Astrocyte (in vitro differentiated cells and primary cell): Measurements from ENCODE around the gene TMEM63B. TPM values are rescaled to one million over a fixed set of nuclear protein-coding genes. Genes with fewer than 3 reads are reported as not detected.

Experiments used
- DNase-seq: peaks from one replicate; pipeline ENCODE4 v3.0.0-alpha.2; 2010; ENCODE audit warnings: low read depth
- FAIRE-seq: peaks from 2 replicates; lab custom pipeline; 2011; peaks lifted over from hg19 to GRCh38; lab: Jason Lieb, UNC
- H2AFZ ChIP-seq: 2 replicates; pipeline ENCODE4 v1.6.0; 2012; ENCODE audit warnings: low read depth, low read length, inconsistent platforms
- H3K27ac ChIP-seq: 2 replicates; pipeline ENCODE4 v1.5.1; 2011; ENCODE audit warnings: low read depth, low read length, inconsistent platforms
- H3K27me3 ChIP-seq: 2 replicates; pipeline ENCODE4 v1.6.0; 2011; ENCODE audit warnings: low read length, inconsistent platforms; ENCODE audit not compliant: insufficient read depth
- H3K36me3 ChIP-seq: 2 replicates; pipeline ENCODE4 v1.5.1; 2011; ENCODE audit warnings: low read length, inconsistent platforms; ENCODE audit not compliant: insufficient read depth
- H3K4me1 ChIP-seq: 2 replicates; pipeline ENCODE4 v1.5.1; 2011; ENCODE audit warnings: low read length, inconsistent platforms; ENCODE audit not compliant: insufficient read depth
- H3K4me2 ChIP-seq: 2 replicates; pipeline ENCODE4 v1.6.0; 2012; ENCODE audit warnings: low read length, inconsistent platforms
- H3K4me3 ChIP-seq: 2 replicates; pipeline ENCODE4 v1.5.1; 2011; ENCODE audit warnings: low read depth, mild to moderate bottlenecking, low read length, inconsistent platforms; ENCODE audit not compliant: insufficient read depth
- H3K79me2 ChIP-seq: 2 replicates; pipeline ENCODE4 v1.6.0; 2012; ENCODE audit warnings: mild to moderate bottlenecking, low read length, inconsistent platforms; ENCODE audit not compliant: insufficient read depth
- H3K9ac ChIP-seq: 2 replicates; pipeline ENCODE4 v1.6.0; 2012; ENCODE audit warnings: mild to moderate bottlenecking, low read length, inconsistent platforms
- H3K9me3 ChIP-seq: 2 replicates; pipeline ENCODE4 v1.5.1; 2012; ENCODE audit warnings: low read depth, mild to moderate bottlenecking, low read length, inconsistent platforms; ENCODE audit not compliant: insufficient read depth
- H4K20me1 ChIP-seq: 2 replicates; pipeline ENCODE4 v1.6.0; 2012; ENCODE audit warnings: low read length, inconsistent platforms; ENCODE audit not compliant: insufficient read depth
- H3K27ac Mint-ChIP-seq: one replicate; pipeline ENCODE4 v1.8.0; 2021; ENCODE audit warnings: mild to moderate bottlenecking, mixed read lengths; ENCODE audit not compliant: unreplicated experiment
- H3K27me3 Mint-ChIP-seq: one replicate; pipeline ENCODE4 v1.8.0; 2021; ENCODE audit warnings: low read depth, mixed read lengths; ENCODE audit not compliant: unreplicated experiment
- H3K36me3 Mint-ChIP-seq: one replicate; pipeline ENCODE4 v1.8.0; 2021; ENCODE audit warnings: low read depth, mixed read lengths; ENCODE audit not compliant: unreplicated experiment
- H3K4me1 Mint-ChIP-seq: one replicate; pipeline ENCODE4 v1.8.0; 2021; ENCODE audit warnings: low read depth, mixed read lengths; ENCODE audit not compliant: unreplicated experiment
- H3K4me3 Mint-ChIP-seq: one replicate; pipeline ENCODE4 v1.8.0; 2021; ENCODE audit warnings: mild to moderate bottlenecking, moderate library complexity, mixed read lengths; ENCODE audit not compliant: unreplicated experiment
- H3K9me3 Mint-ChIP-seq: one replicate; pipeline ENCODE4 v1.8.0; 2021; ENCODE audit warnings: mild to moderate bottlenecking, mixed read lengths; ENCODE audit not compliant: unreplicated experiment
- EZH2 ChIP-seq: IDR thresholded peaks from 2 replicates; pipeline ENCODE4 v1.6.1; 2012; ENCODE audit warnings: mild to moderate bottlenecking, low read length, inconsistent platforms; ENCODE audit not compliant: insufficient read depth
- total RNA-seq: library from RNA; stranded (reverse); gene quantifications from 2 replicates; pipeline ENCODE4 v1.2.1, GENCODE V29; 2021
- TF ChIP-seq, protein P1 (sequence below): IDR thresholded peaks from 2 replicates; pipeline ENCODE4 v1.5.1; 2011; ENCODE audit warnings: low read depth, mild to moderate bottlenecking, inconsistent platforms, low read length, moderate library complexity; ENCODE audit not compliant: insufficient read depth

Gene TMEM63B
- total RNA-seq, 1 donor from 2014 or later: 86.6 TPM

DNA sequence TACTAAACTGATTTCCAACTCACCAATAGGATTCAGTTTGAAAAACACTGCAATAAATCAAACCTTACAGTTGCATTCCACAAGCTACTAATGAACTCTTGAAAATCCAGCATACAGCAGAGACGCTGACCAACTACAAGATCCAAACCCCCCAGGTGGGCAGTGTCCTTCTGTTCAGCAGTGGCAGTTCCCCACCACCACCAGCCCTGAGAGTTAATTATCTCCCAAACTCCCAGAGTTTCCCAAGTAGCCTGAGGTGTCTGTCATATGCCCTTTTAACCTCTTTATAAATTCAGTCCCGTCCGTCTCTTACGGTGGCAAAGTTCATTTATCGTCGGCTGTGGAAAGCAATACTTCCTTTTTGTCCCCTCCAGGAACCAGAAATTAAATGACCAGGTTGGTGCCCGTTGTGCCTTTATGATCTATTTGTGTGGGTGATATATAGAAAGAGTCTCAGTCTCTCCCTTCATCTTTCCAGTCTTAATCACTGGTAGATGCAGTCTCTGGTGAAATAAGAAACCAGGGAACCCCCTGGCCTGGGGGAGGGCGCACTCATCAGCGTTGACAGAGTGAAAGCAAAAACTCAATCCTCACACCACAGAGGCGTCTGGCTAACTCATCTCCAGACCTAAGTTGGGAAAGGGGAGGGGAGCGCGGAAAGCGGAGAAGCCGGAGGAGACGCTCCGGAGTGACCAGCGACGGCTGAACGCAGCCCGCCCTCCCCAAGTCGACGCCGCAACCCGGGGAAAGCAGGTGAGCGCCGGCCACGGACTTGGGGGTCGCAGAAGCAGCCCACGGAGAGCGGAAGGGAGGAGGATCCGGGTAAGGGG, 819 bp upstream of the TMEM63B start:
- no peak overlapping the region for H2AFZ ChIP-seq
- H3K4me2 ChIP-seq: peak overlapping the region; percentile 93
- H3K36me3 ChIP-seq: no peaks in the 10 kb centered on the region
- peak overlapping the region; percentile 88 for H3K27ac Mint-ChIP-seq
- FAIRE-seq (no peak), DNase-seq (peak; percentile 74)
- no peaks in the 10 kb centered on the region for H3K9me3 Mint-ChIP-seq
- no peaks in the 10 kb centered on the region for H3K27me3 Mint-ChIP-seq
- peaks cover 32% of the 10 kb centered on the region for H3K4me1 Mint-ChIP-seq
- peak overlapping the region; percentile 86 for H3K9ac ChIP-seq
- H4K20me1 ChIP-seq: peaks cover 73% of the 10 kb centered on the region
- peak overlapping the region; percentile 79 for H3K27ac ChIP-seq
- H3K36me3 Mint-ChIP-seq: peaks cover 3% of the 10 kb centered on the region
- TF ChIP-seq EZH2: no peak
- TF ChIP-seq, protein P1, sequence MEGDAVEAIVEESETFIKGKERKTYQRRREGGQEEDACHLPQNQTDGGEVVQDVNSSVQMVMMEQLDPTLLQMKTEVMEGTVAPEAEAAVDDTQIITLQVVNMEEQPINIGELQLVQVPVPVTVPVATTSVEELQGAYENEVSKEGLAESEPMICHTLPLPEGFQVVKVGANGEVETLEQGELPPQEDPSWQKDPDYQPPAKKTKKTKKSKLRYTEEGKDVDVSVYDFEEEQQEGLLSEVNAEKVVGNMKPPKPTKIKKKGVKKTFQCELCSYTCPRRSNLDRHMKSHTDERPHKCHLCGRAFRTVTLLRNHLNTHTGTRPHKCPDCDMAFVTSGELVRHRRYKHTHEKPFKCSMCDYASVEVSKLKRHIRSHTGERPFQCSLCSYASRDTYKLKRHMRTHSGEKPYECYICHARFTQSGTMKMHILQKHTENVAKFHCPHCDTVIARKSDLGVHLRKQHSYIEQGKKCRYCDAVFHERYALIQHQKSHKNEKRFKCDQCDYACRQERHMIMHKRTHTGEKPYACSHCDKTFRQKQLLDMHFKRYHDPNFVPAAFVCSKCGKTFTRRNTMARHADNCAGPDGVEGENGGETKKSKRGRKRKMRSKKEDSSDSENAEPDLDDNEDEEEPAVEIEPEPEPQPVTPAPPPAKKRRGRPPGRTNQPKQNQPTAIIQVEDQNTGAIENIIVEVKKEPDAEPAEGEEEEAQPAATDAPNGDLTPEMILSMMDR: no peak
- peak overlapping the region; percentile 80 for H3K4me3 ChIP-seq
- H3K79me2 ChIP-seq: peaks cover 81% of the 10 kb centered on the region
- H3K9me3 ChIP-seq: no peaks in the 10 kb centered on the region
- H3K4me1 ChIP-seq: peaks cover 37% of the 10 kb centered on the region
- H3K27me3 ChIP-seq: no peaks in the 10 kb centered on the region
- peak overlapping the region; percentile 94 for H3K4me3 Mint-ChIP-seq

DNA sequence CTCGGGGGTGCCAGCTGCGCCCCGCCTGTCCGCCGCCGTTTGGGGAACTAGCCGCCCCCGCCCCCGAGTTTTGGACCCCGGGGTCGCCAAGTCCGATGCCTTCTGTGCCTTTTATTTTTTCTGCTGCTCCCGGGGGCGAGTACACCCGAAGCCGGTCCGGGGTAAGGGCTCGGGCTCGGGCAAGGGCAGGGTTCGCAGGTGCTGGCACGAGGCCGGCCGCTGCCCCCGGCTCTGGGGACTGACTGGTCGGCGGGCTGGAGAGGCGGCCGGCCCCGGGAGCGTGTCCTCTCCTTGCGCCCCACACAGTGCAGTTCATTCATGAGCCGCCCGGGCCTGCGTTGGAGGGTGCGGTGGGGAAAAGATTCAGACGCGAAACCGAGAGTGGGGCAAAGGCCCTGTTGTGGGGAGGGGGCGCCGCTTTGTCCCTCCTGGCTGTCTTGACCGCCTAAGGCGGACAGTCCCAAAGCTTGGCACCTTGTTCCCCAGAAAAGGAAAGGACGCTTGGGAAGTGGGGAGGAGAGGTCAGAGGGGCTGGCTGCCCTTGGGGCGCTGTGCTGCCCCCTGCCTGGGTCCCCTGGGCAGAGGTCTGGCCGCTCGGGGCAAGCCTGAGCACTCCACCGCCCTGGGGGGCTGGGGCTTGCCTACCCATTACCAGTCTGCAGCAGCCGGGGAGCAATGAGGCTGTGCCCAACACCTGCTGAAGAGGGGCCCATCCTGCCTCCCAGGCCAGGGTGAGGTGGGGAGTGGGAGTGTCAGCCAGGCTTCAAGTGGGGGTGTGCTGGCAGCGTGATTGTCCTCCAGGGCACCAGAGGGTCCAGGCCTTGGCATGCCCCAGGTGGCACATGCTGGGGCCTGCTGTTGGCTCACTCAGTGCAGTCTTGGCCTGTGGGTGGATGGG, 915 bp downstream of the TMEM63B start:
- no peak for TF ChIP-seq EZH2
- TF ChIP-seq, protein P1: no peak
- H3K27me3 Mint-ChIP-seq: no peaks in the 10 kb centered on the region
- Histone ChIP-seq H3K36me3 (no peaks in the 10 kb centered on the region), H3K27me3 (no peaks in the 10 kb centered on the region), H3K9ac (peak overlapping the region; percentile 80), H3K4me3 (peak overlapping the region; percentile 64), H3K4me1 (peaks cover 25% of the 10 kb centered on the region), H3K4me2 (peak overlapping the region; percentile 90), H4K20me1 (peaks cover 73% of the 10 kb centered on the region), H3K9me3 (no peaks in the 10 kb centered on the region), H2AFZ (peak overlapping the region; percentile 43), H3K79me2 (peaks cover 66% of the 10 kb centered on the region), H3K27ac (no peak overlapping the region)
- H3K4me1 Mint-ChIP-seq: peaks cover 24% of the 10 kb centered on the region
- peak overlapping the region; percentile 90 for H3K4me3 Mint-ChIP-seq
- FAIRE-seq (no peak), DNase-seq (no peak)
- H3K27ac Mint-ChIP-seq: no peak overlapping the region
- H3K9me3 Mint-ChIP-seq: no peaks in the 10 kb centered on the region
- H3K36me3 Mint-ChIP-seq: peaks cover 8% of the 10 kb centered on the region
